Lower lobe of right lung (tissue), 2 donors: ENCODE data around the gene PLCL2. TPM values are rescaled to one million over a fixed set of nuclear protein-coding genes. Genes with fewer than 3 reads are reported as not detected.

Experiments used
- ATAC-seq, 2 donors: fragments of 200-7000 bp; cut with Tn5 transposase; one replicate each; pipeline ENCODE4 v1.9.1; 2020 to 2022; ENCODE audit warnings: mild to moderate bottlenecking in 2 of 2, moderate library complexity in 2 of 2
- DNase-seq: peaks from one replicate; pipeline ENCODE4 v3.0.0-alpha.2; 2020
- H3K27ac ChIP-seq: fragments of 200-600 bp; one replicate; pipeline ENCODE4 v1.8.0; 2022
- H3K27me3 ChIP-seq: fragments of 200-600 bp; one replicate; pipeline ENCODE4 v1.8.0; 2022; ENCODE audit warnings: low read depth
- H3K36me3 ChIP-seq: fragments of 200-600 bp; one replicate; pipeline ENCODE4 v1.8.0; 2022; ENCODE audit warnings: mild to moderate bottlenecking
- H3K4me1 ChIP-seq: fragments of 200-600 bp; one replicate; pipeline ENCODE4 v1.8.0; 2022
- H3K4me3 ChIP-seq: fragments of 200-600 bp; one replicate; pipeline ENCODE4 v1.8.0; 2022; ENCODE audit warnings: mild to moderate bottlenecking
- H3K9me3 ChIP-seq: fragments of 200-600 bp; one replicate; pipeline ENCODE4 v1.8.0; 2022
- intact Hi-C: fragments of 100-400 bp; cut with DNase I; formaldehyde crosslinking; loops from one replicate; pipeline ENCODE4 v1.11.0; 2022
- total RNA-seq: library from RNA; stranded (reverse); fragmentation: NEBNext Ultra II Directional; extraction: Animal tissue kit (Norgen Biotek cat#: 25700); gene quantifications from one replicate; pipeline ENCODE4 v1.2.1, GENCODE V29; 2021
- TF ChIP-seq, protein P1 (sequence below): fragments of 200-600 bp; IDR thresholded peaks from one replicate; pipeline ENCODE4 v1.8.0; 2022; ENCODE audit warnings: antibody characterized with exemption, mild to moderate bottlenecking
- donor health status: DM: no; HTN: yes; CAD: no; lungs with severe emphysema.

Gene PLCL2
- total RNA-seq, 1 donor from 2014 or later, result 12.1 TPM

DNA sequence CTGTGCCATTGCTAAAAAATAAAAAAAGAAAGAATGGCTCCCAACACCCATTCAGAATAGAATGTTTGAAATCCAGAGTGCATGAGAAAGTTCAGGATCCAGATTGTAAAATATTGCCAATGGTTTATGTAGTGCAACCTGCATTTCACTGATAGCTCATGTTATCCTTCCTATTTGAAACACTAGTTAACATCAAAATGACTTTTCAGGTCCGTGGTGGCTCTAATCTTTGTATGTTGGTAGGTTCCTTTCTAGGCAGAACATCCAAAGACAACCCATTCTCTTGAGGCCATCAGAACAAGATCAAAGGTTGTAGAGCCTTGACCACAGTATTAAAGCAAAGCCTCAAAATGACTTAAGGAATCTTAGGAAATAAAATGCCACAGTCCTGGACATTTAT lies 51.0 kb downstream of the PLCL2 start:
- DNase-seq, result no peak
- Histone ChIP-seq H3K4me3 (no peak overlapping the region), H3K36me3 (no peaks in the 10 kb centered on the region), H3K9me3 (no peaks in the 10 kb centered on the region), H3K27me3 (no peaks in the 10 kb centered on the region), H3K4me1 (no peaks in the 10 kb centered on the region), H3K27ac (no peak overlapping the region)
- no peak for ATAC-seq
- TF ChIP-seq, protein P1, sequence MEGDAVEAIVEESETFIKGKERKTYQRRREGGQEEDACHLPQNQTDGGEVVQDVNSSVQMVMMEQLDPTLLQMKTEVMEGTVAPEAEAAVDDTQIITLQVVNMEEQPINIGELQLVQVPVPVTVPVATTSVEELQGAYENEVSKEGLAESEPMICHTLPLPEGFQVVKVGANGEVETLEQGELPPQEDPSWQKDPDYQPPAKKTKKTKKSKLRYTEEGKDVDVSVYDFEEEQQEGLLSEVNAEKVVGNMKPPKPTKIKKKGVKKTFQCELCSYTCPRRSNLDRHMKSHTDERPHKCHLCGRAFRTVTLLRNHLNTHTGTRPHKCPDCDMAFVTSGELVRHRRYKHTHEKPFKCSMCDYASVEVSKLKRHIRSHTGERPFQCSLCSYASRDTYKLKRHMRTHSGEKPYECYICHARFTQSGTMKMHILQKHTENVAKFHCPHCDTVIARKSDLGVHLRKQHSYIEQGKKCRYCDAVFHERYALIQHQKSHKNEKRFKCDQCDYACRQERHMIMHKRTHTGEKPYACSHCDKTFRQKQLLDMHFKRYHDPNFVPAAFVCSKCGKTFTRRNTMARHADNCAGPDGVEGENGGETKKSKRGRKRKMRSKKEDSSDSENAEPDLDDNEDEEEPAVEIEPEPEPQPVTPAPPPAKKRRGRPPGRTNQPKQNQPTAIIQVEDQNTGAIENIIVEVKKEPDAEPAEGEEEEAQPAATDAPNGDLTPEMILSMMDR, result no peak
- intact Hi-C loops, result no loop called here

DNA sequence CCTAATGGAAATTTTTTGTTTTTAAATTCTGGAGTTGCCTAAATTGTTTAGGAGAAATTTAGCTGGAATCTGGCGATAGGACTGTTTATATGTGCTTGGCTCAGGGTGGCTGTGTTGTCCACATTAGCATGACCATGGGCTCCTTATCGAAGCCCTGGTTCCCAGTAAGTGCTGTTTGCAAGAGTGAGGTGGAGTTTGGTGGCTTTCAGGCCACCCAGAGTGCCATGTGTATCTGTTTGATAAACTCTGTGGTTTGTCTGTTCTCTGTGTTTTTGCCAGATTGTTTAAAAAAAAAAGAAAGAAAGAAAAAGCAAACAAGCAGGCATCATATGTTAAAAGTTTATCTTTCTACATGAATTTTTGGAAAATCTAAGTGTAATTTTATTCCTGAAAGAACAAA lies 51.5 kb downstream of the PLCL2 start:
- H3K36me3 ChIP-seq, result no peaks in the 10 kb centered on the region
- intact Hi-C loops, result no loop called here
- no peaks in the 10 kb centered on the region for H3K27me3 ChIP-seq
- H3K27ac ChIP-seq, result no peak overlapping the region
- no peaks in the 10 kb centered on the region for H3K4me1 ChIP-seq
- TF ChIP-seq, protein P1, result no peak
- ATAC-seq, result no peak
- H3K9me3 ChIP-seq, result no peaks in the 10 kb centered on the region
- H3K4me3 ChIP-seq, result no peak overlapping the region
- no peak for DNase-seq

DNA sequence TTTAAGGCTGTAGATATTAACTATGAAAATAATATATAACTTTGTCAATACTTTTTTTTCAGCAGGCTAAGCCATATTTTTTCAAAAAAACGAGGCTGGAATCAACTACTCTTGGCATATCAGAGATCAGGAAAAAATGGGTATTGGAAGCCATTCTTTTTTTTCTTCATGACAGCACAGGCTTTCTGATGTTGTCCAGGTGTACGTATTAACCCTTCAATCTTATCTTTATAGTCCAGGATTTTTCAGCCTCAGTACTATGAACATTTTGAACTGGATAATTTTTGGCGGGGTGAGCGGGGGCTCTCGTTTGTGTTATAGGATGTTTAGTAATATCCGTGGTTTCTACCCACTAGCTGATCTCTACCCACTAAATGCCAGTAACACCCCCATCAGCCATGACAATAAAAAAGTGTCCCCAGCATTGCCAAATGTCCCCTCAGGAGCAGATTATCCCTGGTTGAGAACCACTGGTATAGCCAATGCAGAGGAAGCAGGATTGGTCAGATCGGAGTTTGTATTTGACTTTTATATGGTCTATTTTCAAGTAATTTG lies 52.0 kb downstream of the PLCL2 start:
- no peak for ATAC-seq
- intact Hi-C loops, result no loop called here

GRCh38 chr3:16937326-16937845 lies 52.6 kb downstream of the PLCL2 start:
- no peak for DNase-seq
- no peak overlapping the region for H3K27ac ChIP-seq
- no peaks in the 10 kb centered on the region for H3K27me3 ChIP-seq
- intact Hi-C loops, result no loop called here
- TF ChIP-seq, protein P1, result no peak
- no peaks in the 10 kb centered on the region for H3K4me1 ChIP-seq
- H3K36me3 ChIP-seq, result no peaks in the 10 kb centered on the region
- ATAC-seq, result no peak
- no peaks in the 10 kb centered on the region for H3K9me3 ChIP-seq
- no peak overlapping the region for H3K4me3 ChIP-seq

More for the DNA sequence above, 52.0 kb downstream of the PLCL2 start:
- Histone ChIP-seq H3K9me3 (no peaks in the 10 kb centered on the region), H3K4me3 (no peak overlapping the region), H3K27ac (no peak overlapping the region), H3K27me3 (no peaks in the 10 kb centered on the region), H3K36me3 (no peaks in the 10 kb centered on the region), H3K4me1 (no peaks in the 10 kb centered on the region)
- TF ChIP-seq, protein P1, result no peak
- DNase-seq, result no peak

- TF ChIP-seq, protein P1, result no peak
- H3K27me3 ChIP-seq, result no peaks in the 10 kb centered on the region
- no peak overlapping the region for H3K4me3 ChIP-seq
- DNase-seq (no peak), ATAC-seq (no peak)
- no peaks in the 10 kb centered on the region for H3K9me3 ChIP-seq
- H3K36me3 ChIP-seq, result no peaks in the 10 kb centered on the region
- H3K27ac ChIP-seq, result no peak overlapping the region
- no peaks in the 10 kb centered on the region for H3K4me1 ChIP-seq
- intact Hi-C loops, result no loop called here
Observed at GRCh38 chr3:16940769-16941700, 56.3 kb downstream of the PLCL2 start.
